GM18907 (cell line): ENCODE results near the gene SYT7.

ENCODE experiments used
- ATAC-seq: cut with Tn5 transposase; IDR thresholded peaks from one replicate; pipeline ENCODE4 v1.9.1; 2021; ENCODE audit warnings: mild to moderate bottlenecking, moderate library complexity; ENCODE audit not compliant: unreplicated experiment

The SYT7 gene

GRCh38 chr11:61539831-61540357, 41.0 kb downstream of the SYT7 start:
- ATAC-seq: no peak

- no peak for ATAC-seq
Measured at GRCh38 chr11:61539006-61539405, 41.9 kb downstream of the SYT7 start.

GRCh38 chr11:61538636-61538961, 42.3 kb downstream of the SYT7 start:
- no peak for ATAC-seq

GRCh38 chr11:61537326-61537725, 43.5 kb downstream of the SYT7 start:
- no peak for ATAC-seq

- ATAC-seq: no peak
Measured at GRCh38 chr11:61536676-61537270, 44.1 kb downstream of the SYT7 start.

- no peak for ATAC-seq
Measured at GRCh38 chr11:61535998-61536675, 44.7 kb downstream of the SYT7 start.

GRCh38 chr11:61534933-61535839, 45.7 kb downstream of the SYT7 start:
- ATAC-seq: no peak

GRCh38 chr11:61534025-61534932, 46.6 kb downstream of the SYT7 start:
- ATAC-seq: no peak

GRCh38 chr11:61533401-61533800, 47.5 kb downstream of the SYT7 start:
- ATAC-seq: no peak

- ATAC-seq: no peak
Measured at GRCh38 chr11:61533039-61533375, 47.9 kb downstream of the SYT7 start.

GRCh38 chr11:61532134-61533038, 48.5 kb downstream of the SYT7 start:
- no peak for ATAC-seq

GRCh38 chr11:61531044-61531443, 49.8 kb downstream of the SYT7 start:
- ATAC-seq: no peak

- no peak for ATAC-seq
Measured at GRCh38 chr11:61529537-61530225, 51.2 kb downstream of the SYT7 start.

- ATAC-seq: no peak
Measured at GRCh38 chr11:61528114-61528513, 52.8 kb downstream of the SYT7 start.

GRCh38 chr11:61526956-61527731, 53.7 kb downstream of the SYT7 start:
- no peak for ATAC-seq

- ATAC-seq: no peak
Measured at GRCh38 chr11:61526229-61526628, 54.6 kb downstream of the SYT7 start.

- no peak for ATAC-seq
Measured at GRCh38 chr11:61524963-61525587, 55.8 kb downstream of the SYT7 start.

- no peak for ATAC-seq
Measured at GRCh38 chr11:61524446-61524845, 56.4 kb downstream of the SYT7 start.
